Skeletal muscle satellite cell (primary cell): Measurements from ENCODE around the gene PKD1L1.
A peak's percentile ranks its signal among the peaks of the same experiment; 100 is the strongest.

ENCODE experiments used
- H3K27me3 ChIP-seq: 2 replicates; pipeline ENCODE4 v1.7.0; 2013; ENCODE audit warnings: low read length; ENCODE audit not compliant: control insufficient read depth, insufficient read depth
- H3K36me3 ChIP-seq: 2 replicates; pipeline ENCODE4 v1.7.0; 2013; ENCODE audit warnings: mild to moderate bottlenecking, control low read depth, low read length; ENCODE audit not compliant: insufficient read depth
- H3K4me1 ChIP-seq: 2 replicates; pipeline ENCODE4 v1.7.0; 2013; ENCODE audit warnings: low read length; ENCODE audit not compliant: control insufficient read depth, insufficient read depth
- H3K4me2 ChIP-seq: 2 replicates; pipeline ENCODE4 v1.7.0; 2013; ENCODE audit warnings: mild to moderate bottlenecking, low read length
- H3K4me3 ChIP-seq: 2 replicates; pipeline ENCODE4 v1.7.0; 2013; ENCODE audit warnings: low read length
- H3K9ac ChIP-seq: 2 replicates; pipeline ENCODE4 v1.7.0; 2013; ENCODE audit warnings: mild to moderate bottlenecking, low read depth, low read length, moderate library complexity
- H3K9me3 ChIP-seq: replicated peaks from 2 replicates; pipeline ENCODE4 v1.7.0; 2013; ENCODE audit warnings: mild to moderate bottlenecking, control low read depth, low read length

PKD1L1 gene

DNA sequence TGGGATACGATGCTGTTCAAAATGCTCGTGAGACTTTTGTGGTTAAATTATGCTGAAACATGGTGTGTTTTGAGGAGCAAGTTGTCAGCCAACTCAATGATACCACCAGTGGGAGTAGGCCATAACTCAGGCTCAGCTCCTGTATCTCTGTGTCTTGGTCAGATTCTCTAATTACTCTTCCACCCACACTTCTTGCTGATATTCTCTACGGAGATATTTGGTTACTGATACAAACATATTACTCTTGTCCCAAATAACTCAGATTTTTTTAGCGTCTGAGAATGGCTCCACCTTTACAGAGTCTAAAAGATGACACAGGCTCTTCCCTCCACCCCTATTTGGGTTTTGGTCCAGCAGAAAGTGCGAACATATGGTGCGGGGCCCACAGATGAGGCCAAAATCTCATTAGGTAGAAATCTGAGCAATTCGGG, 168.9 kb downstream of the PKD1L1 start:
- no peaks in the 10 kb centered on the region for H3K36me3 ChIP-seq
- no peak overlapping the region for H3K4me2 ChIP-seq
- no peak overlapping the region for H3K9ac ChIP-seq
- no peaks in the 10 kb centered on the region for H3K27me3 ChIP-seq
- no peak overlapping the region for H3K4me3 ChIP-seq
- peaks cover 47% of the 10 kb centered on the region for H3K4me1 ChIP-seq
- no peaks in the 10 kb centered on the region for H3K9me3 ChIP-seq

DNA sequence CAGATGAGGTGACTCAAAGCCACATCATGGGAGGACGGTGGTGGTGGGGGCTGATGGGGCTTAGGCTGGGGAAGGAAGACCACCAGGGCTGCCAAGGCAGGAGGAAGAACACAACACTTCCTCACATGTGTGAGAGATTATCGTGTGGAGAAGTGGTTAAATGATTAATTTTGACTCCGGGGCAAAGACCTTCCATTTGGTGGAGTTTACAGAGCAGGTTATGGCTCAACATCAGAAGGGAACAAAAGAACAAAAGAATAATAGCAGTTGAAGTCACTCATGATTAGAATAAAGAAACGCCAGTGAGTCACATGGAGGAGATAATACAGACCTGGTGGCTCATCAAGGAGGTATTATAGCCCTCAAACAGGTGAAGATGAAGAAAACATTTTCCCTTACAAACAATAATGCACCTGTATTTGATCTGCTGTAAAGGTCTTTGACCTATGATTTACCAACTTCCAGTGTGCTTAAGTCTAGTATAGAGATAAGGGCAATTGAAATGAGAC, 170.1 kb downstream of the PKD1L1 start:
- Histone ChIP-seq H3K27me3 (no peaks in the 10 kb centered on the region), H3K4me3 (no peak overlapping the region), H3K9me3 (no peaks in the 10 kb centered on the region), H3K4me1 (peaks cover 40% of the 10 kb centered on the region), H3K4me2 (no peak overlapping the region), H3K9ac (no peak overlapping the region), H3K36me3 (no peaks in the 10 kb centered on the region)

DNA sequence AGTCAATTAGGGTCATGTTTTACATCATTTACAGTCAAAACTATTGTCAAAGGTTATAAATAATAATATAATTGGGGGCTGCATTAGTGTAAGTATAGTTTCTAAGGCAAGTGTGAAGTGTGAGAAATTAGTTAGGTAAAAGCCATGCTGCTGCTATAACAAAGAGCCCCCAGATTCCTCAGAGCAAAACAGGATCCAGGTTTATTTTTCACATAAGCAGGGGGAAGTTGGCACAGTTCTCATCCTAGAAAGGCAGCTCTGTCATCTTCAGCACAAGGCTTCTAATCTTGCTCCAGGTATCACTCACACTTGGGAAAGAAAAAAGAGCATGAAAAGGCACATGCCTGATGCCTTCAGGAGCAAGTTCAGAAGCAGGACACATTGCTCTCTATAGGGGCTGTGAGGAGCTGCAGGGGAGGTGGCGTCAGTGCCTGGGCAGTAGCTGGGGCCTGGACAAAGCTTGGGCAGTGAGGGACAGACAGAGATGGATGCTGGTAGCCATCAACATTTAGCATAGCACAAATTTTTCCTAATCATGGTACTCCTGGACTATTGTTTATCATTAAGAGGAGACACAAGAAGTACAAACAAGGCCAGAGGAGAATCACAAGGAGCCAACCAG, 170.6 kb downstream of the PKD1L1 start:
- H3K9ac ChIP-seq: no peak overlapping the region
- H3K36me3 ChIP-seq: no peaks in the 10 kb centered on the region
- H3K4me2 ChIP-seq: no peak overlapping the region
- H3K27me3 ChIP-seq: no peaks in the 10 kb centered on the region
- no peak overlapping the region for H3K4me3 ChIP-seq
- peaks cover 37% of the 10 kb centered on the region for H3K4me1 ChIP-seq
- H3K9me3 ChIP-seq: no peaks in the 10 kb centered on the region

GRCh38 chr7:47776335-47776734, 171.9 kb downstream of the PKD1L1 start:
- peaks cover 40% of the 10 kb centered on the region for H3K4me1 ChIP-seq
- H3K4me3 ChIP-seq: no peak overlapping the region
- H3K27me3 ChIP-seq: no peaks in the 10 kb centered on the region
- H3K9me3 ChIP-seq: no peaks in the 10 kb centered on the region
- H3K9ac ChIP-seq: no peak overlapping the region
- H3K4me2 ChIP-seq: no peak overlapping the region
- H3K36me3 ChIP-seq: no peaks in the 10 kb centered on the region

DNA sequence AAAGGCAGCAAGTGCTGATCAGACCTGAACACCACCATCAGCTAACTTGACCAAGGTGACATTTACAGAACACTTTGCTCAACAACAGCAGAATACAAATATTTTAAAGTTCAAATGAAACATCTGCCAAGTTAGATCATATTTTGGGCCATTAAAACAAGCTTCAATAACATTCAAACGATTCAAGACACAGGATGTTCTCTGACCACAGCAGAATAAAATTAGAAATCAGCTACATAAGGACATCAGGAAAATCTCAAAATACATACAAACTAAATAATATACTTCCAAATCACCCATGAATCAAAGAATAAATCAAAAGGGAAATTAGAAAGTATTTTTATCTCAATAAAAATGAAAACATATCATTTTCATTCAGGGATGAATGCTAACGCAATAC, 173.0 kb downstream of the PKD1L1 start:
- Histone ChIP-seq H3K4me1 (peaks cover 50% of the 10 kb centered on the region), H3K4me3 (no peak overlapping the region), H3K4me2 (peak overlapping the region; percentile 14), H3K9me3 (no peaks in the 10 kb centered on the region), H3K27me3 (no peaks in the 10 kb centered on the region), H3K36me3 (no peaks in the 10 kb centered on the region), H3K9ac (peak overlapping the region; percentile 65)

DNA sequence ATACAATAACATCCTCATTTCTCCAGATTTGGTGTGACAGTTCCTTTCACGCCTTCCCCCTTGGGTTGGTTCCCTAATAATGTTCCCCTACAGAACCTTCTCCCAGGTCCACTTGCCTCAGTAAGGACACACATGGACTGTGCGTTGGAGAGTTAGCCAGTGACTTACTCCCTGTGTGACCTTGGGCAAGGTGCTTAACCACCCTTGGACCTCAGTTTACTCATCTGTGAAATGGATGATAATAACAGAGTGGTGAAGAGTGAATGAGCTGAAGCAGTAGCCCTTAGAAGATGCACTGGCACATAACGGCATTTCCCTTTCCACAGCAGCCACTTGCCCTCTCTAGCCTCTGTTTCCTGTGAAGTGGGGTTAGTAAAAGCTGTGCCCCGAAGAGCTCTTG, 175.8 kb downstream of the PKD1L1 start:
- Histone ChIP-seq H3K4me1 (peaks cover 46% of the 10 kb centered on the region), H3K4me3 (no peak overlapping the region), H3K36me3 (no peaks in the 10 kb centered on the region), H3K9ac (no peak overlapping the region), H3K27me3 (no peaks in the 10 kb centered on the region), H3K4me2 (no peak overlapping the region), H3K9me3 (no peaks in the 10 kb centered on the region)

- H3K27me3 ChIP-seq: no peaks in the 10 kb centered on the region
- H3K9me3 ChIP-seq: no peaks in the 10 kb centered on the region
- peak overlapping the region; percentile 46 for H3K9ac ChIP-seq
- H3K36me3 ChIP-seq: no peaks in the 10 kb centered on the region
- H3K4me2 ChIP-seq: no peak overlapping the region
- no peak overlapping the region for H3K4me3 ChIP-seq
- peaks cover 46% of the 10 kb centered on the region for H3K4me1 ChIP-seq
Observed at GRCh38 chr7:47771990-47772360, 176.3 kb downstream of the PKD1L1 start.

GRCh38 chr7:47771336-47771989, 176.8 kb downstream of the PKD1L1 start:
- Histone ChIP-seq H3K4me1 (peaks cover 45% of the 10 kb centered on the region), H3K9ac (peak overlapping the region; percentile 46), H3K4me3 (no peak overlapping the region), H3K9me3 (no peaks in the 10 kb centered on the region), H3K27me3 (no peaks in the 10 kb centered on the region), H3K4me2 (peak overlapping the region; percentile 22), H3K36me3 (no peaks in the 10 kb centered on the region)

GRCh38 chr7:47766126-47766525, 182.1 kb downstream of the PKD1L1 start:
- H3K9ac ChIP-seq: no peak overlapping the region
- no peak overlapping the region for H3K4me2 ChIP-seq
- H3K4me1 ChIP-seq: peaks cover 34% of the 10 kb centered on the region
- no peaks in the 10 kb centered on the region for H3K36me3 ChIP-seq
- H3K27me3 ChIP-seq: no peaks in the 10 kb centered on the region
- no peak overlapping the region for H3K4me3 ChIP-seq
- H3K9me3 ChIP-seq: no peaks in the 10 kb centered on the region

DNA sequence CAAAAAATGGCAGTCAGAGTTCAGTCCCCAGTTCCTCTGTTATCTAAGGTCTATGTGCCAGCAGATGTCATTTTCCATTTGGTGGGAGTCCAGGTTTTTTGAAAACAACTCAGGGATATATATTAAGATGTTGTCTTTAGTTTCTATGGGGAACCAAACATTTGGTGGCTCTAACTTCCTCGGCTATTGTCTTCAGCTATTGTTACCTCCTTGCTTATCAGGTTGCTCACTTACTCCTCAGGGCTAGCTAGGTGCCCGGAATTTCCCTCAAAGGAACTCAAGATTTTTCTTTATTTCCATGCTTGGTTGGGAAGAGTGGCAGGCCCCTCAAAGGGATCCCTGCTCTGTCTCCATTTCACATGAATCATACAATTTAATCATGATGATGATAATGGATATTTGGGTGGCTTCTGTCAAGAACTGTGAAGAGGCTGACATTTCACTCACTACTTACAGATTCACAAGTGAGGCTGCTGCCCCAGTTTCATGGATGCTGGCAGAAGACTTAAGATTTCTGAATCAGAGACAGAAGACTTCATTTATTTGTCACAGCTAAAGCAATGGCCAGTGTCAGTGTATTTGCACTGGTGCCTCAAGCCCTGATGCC, 182.8 kb downstream of the PKD1L1 start:
- Histone ChIP-seq H3K27me3 (no peaks in the 10 kb centered on the region), H3K4me2 (no peak overlapping the region), H3K4me1 (peaks cover 28% of the 10 kb centered on the region), H3K4me3 (no peak overlapping the region), H3K36me3 (no peaks in the 10 kb centered on the region), H3K9me3 (no peaks in the 10 kb centered on the region), H3K9ac (no peak overlapping the region)

- Histone ChIP-seq H3K36me3 (no peaks in the 10 kb centered on the region), H3K9ac (no peak overlapping the region), H3K4me1 (peaks cover 28% of the 10 kb centered on the region), H3K9me3 (no peaks in the 10 kb centered on the region), H3K4me2 (no peak overlapping the region), H3K4me3 (no peak overlapping the region), H3K27me3 (no peaks in the 10 kb centered on the region)
Observed at GRCh38 chr7:47764746-47765145, 183.5 kb downstream of the PKD1L1 start.
